Measurements from ENCODE around the gene MBD3.

DNA sequence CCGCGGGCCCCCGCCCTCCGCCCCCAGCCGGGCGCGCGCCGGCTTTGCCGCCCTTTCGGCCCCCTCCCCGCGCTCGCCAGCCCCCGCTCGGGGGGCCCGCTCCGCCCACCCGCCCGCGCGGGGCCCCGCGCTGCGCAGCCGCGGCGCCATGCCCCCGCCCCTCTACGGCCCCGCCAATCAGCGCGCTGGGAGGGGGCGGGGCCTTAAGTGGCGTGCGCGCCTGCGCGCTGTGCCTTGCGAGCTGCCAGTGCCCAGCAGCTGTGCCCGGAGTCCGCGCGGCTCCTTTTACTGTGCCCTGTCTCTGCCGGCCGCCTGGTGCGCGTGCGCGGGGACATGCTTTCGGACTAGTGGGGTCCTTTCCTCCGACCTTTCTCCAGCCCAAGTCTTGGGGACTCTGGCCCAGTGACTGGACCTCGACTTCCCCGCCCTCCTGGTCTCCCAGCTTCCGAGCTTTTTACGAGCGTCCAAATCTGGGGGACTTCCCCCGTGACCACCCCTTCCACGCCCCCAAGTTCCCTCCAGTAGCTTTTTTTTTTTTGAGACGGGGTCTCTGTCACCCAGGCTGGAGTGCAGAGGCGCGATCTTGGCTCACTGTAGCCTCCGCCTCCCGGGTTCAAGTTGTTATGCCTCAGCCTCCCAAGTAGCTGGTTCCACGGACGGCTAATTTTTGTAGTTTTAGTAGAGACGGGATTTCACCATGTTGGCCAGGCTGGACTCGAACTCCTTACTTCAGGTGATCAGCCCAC, at the start of gene MBD3:
- TF ChIP-seq CTCF (conservative IDR thresholded peaks at IDR 0.05 in 1 of 2, IDR thresholded peaks at IDR 0.05 in 1 of 2; ENCODE audit: low read depth in 1 of 2, low read length in 2 of 2) (no peak), EZH2 (IDR thresholded peaks at IDR 0.05; ENCODE audit: low read length, missing control alignments) (no peak)

Data from fibroblast of lung (primary cell).